Measurements from ENCODE around the gene MYO18B. TPM values are rescaled to one million over a fixed set of nuclear protein-coding genes. Genes with fewer than 3 reads are reported as not detected.
A peak's percentile ranks its signal among the peaks of the same experiment; 100 is the strongest.
"Not testable (repeated sequence)": the region's sequence is repeated elsewhere in the genome, so short reads cannot be mapped to it uniquely, and the experiment has no call there.

Gene MYO18B
- total RNA-seq, 1 donor from 2014 or later: not detected

DNA sequence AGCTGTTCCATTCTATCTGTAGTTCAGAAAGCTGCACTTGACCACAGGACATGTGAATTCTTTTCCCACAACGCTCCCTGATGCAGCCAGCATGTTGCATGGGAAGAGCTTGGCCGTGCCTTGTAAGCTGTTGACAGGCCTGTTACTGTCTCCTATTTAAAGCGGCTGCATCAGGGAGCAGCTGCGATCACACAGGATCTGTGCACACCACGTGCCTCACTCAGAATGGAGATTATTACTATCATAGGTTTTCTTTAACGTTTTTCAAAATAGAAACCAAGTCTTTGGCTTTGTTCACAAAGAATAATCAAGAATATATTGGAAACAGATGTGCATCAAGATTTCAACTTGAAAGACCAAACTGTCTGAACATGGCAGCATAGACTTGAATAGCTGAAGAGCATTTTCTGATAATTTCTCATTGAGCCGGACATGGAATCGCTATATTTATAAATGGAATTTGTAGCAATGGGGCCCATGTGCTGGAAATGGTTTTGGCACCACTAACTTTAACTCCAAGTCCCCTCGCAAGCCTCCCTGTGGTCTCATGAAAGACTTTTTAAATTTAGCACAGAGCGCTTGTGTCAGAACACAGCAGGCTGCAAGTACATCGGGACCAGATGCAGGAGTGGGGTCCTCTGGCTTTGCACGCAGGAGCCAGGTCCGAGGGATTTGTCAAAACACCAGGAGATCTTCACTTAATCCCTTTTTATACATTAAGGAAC is 40.8 kb upstream of the MYO18B start:
- Mint-ChIP-seq H3K9me3 (no peaks in the 10 kb centered on the region), H3K4me3 (no peak overlapping the region), H3K27ac (ENCODE audit: unreplicated experiment) (peak overlapping the region; percentile 21), H3K36me3 (ENCODE audit: low read depth) (no peaks in the 10 kb centered on the region), H3K4me1 (peaks cover 14% of the 10 kb centered on the region), H3K27me3 (ENCODE audit: low read depth) (no peaks in the 10 kb centered on the region)
- TF ChIP-seq, protein P1, sequence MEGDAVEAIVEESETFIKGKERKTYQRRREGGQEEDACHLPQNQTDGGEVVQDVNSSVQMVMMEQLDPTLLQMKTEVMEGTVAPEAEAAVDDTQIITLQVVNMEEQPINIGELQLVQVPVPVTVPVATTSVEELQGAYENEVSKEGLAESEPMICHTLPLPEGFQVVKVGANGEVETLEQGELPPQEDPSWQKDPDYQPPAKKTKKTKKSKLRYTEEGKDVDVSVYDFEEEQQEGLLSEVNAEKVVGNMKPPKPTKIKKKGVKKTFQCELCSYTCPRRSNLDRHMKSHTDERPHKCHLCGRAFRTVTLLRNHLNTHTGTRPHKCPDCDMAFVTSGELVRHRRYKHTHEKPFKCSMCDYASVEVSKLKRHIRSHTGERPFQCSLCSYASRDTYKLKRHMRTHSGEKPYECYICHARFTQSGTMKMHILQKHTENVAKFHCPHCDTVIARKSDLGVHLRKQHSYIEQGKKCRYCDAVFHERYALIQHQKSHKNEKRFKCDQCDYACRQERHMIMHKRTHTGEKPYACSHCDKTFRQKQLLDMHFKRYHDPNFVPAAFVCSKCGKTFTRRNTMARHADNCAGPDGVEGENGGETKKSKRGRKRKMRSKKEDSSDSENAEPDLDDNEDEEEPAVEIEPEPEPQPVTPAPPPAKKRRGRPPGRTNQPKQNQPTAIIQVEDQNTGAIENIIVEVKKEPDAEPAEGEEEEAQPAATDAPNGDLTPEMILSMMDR (conservative IDR thresholded peaks at IDR 0.05): no peak
- no peak for DNase-seq (ENCODE audit: low read depth, low spot score)

DNA sequence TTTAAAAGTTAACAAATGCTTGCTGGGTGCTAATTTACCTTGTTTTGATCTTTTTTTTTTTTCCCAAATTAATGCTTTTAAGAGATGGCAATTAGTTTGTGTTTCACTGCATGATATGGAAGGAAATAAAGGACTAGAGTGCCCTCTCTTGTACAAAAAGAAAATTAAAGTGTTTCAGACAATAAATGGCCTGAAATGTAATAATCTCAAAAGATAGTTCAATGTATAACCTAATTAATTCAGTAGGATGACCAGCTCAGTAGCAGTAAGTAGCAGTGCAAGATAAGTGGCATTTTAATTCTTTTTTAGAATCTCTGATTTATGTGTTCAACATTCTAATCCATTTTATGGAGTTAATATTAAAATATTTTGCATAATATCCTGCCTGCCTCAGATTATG is 39.9 kb upstream of the MYO18B start:
- Mint-ChIP-seq H3K4me1 (peaks cover 14% of the 10 kb centered on the region), H3K27ac (ENCODE audit: unreplicated experiment) (no peak overlapping the region)
- TF ChIP-seq, protein P1 (conservative IDR thresholded peaks at IDR 0.05): peak; percentile 62

DNA sequence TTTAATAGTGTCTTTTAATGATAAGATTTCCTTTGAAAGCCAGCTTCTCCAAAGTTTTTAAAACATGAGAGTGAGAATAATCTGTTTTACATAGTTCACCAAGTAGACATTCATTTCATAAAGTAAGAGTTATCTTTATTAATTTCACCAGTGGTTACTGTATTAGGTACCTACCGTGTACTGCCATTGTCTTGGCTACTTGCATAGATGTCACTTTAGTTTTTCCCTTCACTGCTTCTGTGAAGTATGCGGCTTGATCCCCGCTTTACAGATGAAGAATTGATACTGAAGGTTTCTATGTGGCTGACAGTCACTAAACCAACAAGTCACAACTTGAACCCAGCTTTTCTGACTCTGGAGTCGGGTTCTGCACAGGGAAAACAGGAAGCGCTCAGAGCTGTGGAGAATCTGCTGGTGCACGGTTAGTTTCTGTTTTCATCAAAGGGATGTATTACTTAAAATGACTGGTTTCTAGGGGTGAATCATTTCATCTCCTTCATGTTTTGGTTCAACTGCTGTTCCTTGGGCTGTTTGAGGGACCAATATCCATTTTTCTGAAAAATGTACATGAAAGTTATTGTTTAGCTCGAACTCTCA is 39.3 kb upstream of the MYO18B start:
- Mint-ChIP-seq H3K27ac (ENCODE audit: unreplicated experiment) (no peak overlapping the region), H3K9me3 (no peaks in the 10 kb centered on the region), H3K27me3 (ENCODE audit: low read depth) (no peaks in the 10 kb centered on the region), H3K4me3 (no peak overlapping the region), H3K4me1 (peaks cover 14% of the 10 kb centered on the region), H3K36me3 (ENCODE audit: low read depth) (peaks cover 4% of the 10 kb centered on the region)
- DNase-seq (ENCODE audit: low read depth, low spot score): no peak
- TF ChIP-seq, protein P1 (conservative IDR thresholded peaks at IDR 0.05): no peak

More for the DNA sequence above, 39.9 kb upstream of the MYO18B start:
- H3K27me3 Mint-ChIP-seq (ENCODE audit: low read depth): no peaks in the 10 kb centered on the region
- no peak overlapping the region for H3K4me3 Mint-ChIP-seq
- H3K36me3 Mint-ChIP-seq (ENCODE audit: low read depth): no peaks in the 10 kb centered on the region
- no peaks in the 10 kb centered on the region for H3K9me3 Mint-ChIP-seq
- no peak for DNase-seq (ENCODE audit: low read depth, low spot score)

DNA sequence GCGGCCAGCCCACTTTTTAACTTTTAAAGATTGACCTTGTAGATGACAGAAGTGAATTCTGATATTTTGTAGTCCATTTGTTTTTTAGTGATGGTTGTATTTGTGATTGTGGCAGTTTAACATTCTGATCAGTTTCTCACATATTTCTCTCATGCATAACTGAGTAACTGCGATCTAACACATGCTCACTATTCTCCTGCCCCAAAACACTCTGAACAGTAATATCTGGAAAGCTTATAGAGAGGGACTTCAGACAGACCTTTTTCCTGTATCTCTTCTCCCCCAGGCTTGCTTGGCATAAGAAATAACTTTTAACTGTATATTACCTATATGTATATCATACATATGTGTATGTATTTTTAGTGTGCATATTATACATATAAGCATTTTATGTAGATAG is 37.3 kb upstream of the MYO18B start:
- Mint-ChIP-seq H3K36me3 (ENCODE audit: low read depth) (peaks cover 4% of the 10 kb centered on the region), H3K4me1 (peaks cover 6% of the 10 kb centered on the region), H3K27me3 (ENCODE audit: low read depth) (no peaks in the 10 kb centered on the region), H3K27ac (ENCODE audit: unreplicated experiment) (no peak overlapping the region), H3K4me3 (no peak overlapping the region), H3K9me3 (no peaks in the 10 kb centered on the region)
- TF ChIP-seq, protein P1 (conservative IDR thresholded peaks at IDR 0.05): no peak
- no peak for DNase-seq (ENCODE audit: low read depth, low spot score)

DNA sequence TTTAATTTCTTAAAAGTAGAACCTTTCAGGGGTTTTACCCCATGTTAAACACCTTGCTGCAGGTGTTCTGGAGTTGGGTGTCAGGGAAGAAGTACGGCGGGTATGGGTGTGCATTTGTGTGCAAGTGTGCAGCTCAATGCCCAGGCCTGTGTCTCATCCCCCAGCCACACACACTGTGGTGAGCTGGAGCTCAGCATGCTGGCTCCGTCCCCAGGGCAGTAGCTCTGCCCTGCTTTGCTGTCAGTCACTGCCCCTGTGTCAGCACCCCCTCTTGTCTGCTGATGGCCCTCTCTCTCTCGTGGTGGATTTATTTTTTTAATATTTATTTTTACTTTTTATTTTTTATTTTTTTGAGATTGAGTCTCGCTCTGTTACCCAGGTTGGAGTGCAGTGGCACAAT is 35.8 kb upstream of the MYO18B start:
- TF ChIP-seq, protein P1 (conservative IDR thresholded peaks at IDR 0.05): no peak
- Mint-ChIP-seq H3K27me3 (ENCODE audit: low read depth) (no peaks in the 10 kb centered on the region), H3K36me3 (ENCODE audit: low read depth) (peaks cover 4% of the 10 kb centered on the region), H3K4me1 (peaks cover 7% of the 10 kb centered on the region), H3K9me3 (no peaks in the 10 kb centered on the region), H3K27ac (ENCODE audit: unreplicated experiment) (no peak overlapping the region), H3K4me3 (no peak overlapping the region)
- DNase-seq (ENCODE audit: low read depth, low spot score): no peak

DNA sequence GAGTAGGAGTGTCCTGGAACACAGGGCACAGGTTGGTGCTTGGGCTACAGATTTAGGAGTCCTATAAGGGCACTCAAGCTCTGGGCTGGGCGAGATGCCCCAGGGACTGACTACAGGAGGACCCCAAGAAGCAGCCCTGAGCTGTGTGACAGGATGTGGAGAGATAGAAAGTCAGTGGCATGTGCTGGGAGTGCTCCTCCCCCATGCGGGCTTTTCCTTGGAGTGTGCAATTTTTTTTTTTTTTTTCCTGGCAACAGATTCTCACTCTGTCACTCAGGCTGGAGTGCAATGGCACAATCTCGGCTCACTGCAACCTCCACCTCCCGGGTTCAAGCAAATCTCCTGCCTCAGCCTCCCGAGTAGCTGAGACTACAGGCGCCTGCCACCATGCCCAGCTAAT is 33.6 kb upstream of the MYO18B start:
- not testable (repeated sequence) for H3K36me3 Mint-ChIP-seq (ENCODE audit: low read depth); DNase-seq (ENCODE audit: low read depth, low spot score); H3K4me1 Mint-ChIP-seq; H3K4me3 Mint-ChIP-seq; H3K27me3 Mint-ChIP-seq (ENCODE audit: low read depth); H3K9me3 Mint-ChIP-seq
- peak overlapping the region; percentile 70 for H3K27ac Mint-ChIP-seq (ENCODE audit: unreplicated experiment)
